H1 (cell line): ENCODE data around the gene POU2AF3. TPM values are rescaled to one million over a fixed set of nuclear protein-coding genes. Genes with fewer than 3 reads are reported as not detected.

Experiments
- BCL11A ChIP-seq, 2 experiments: IDR thresholded peaks; one replicate each; pipeline ENCODE4 v1.6.1; 2011; ENCODE audit warnings: low read depth in 2 of 2, low read length in 2 of 2, mild to moderate bottlenecking in 2 of 2
- JUN ChIP-seq: IDR thresholded peaks from 2 replicates; pipeline ENCODE4 v1.6.1; 2011; ENCODE audit warnings: low read depth, mild to moderate bottlenecking, improper control_type of control experiment, low read length
- JUND ChIP-seq: IDR thresholded peaks from 2 replicates; pipeline ENCODE4 v1.6.1; 2011; ENCODE audit warnings: mild to moderate bottlenecking, improper control_type of control experiment, low read length
- KDM1A ChIP-seq: fragments of 200-600, 300-600 bp; sonication (generic); IDR thresholded peaks from 2 replicates; pipeline ENCODE4 v1.7.1; 2016; ENCODE audit warnings: mild to moderate bottlenecking, low read length, borderline replicate concordance
- KDM4A ChIP-seq: IDR thresholded peaks from one replicate; pipeline ENCODE4 v1.7.1; 2012; ENCODE audit warnings: low read depth, mild to moderate bottlenecking, moderate library complexity, low read length, inconsistent platforms; ENCODE audit not compliant: severe bottlenecking
- POLR2AphosphoS5 ChIP-seq: IDR thresholded peaks from 2 replicates; pipeline ENCODE4 v1.6.1; 2011; ENCODE audit warnings: low read depth, low read length
- SP4 ChIP-seq: IDR thresholded peaks from 2 replicates; pipeline ENCODE4 v1.6.1; 2012; ENCODE audit warnings: low read length, inconsistent platforms
- polyA plus RNA-seq, 7 experiments: library from polyadenylated mRNA; depleted of rRNA in 3 of 7; stranded (reverse) in 5 of 7; unstranded in 2 of 7; fragments of >200 nt in 5 of 7; fragments of 200-250 nt in 2 of 7; gene quantifications; 1 replicate in 5 of 7; 2 replicates in 1 of 7; 4 replicates in 1 of 7; pipeline versions ENCODE4 v1.2.1 to v1.2.3, GENCODE V29; 2011 to 2013; ENCODE audit warnings: missing spikeins in 2 of 7, mixed read lengths in 2 of 7
- total RNA-seq: library from RNA; stranded (reverse); fragmentation: NEBNext Ultra II Directional; extraction: Animal tissue kit (Norgen Biotek cat#: 25700); gene quantifications from 2 replicates; pipeline ENCODE4 v1.2.1, GENCODE V29; 2021

The POU2AF3 gene
- total and polyA plus RNA-seq, 2 of the 8 experiments (the other 6 are each of a cell fraction or from before 2014, with no cell fraction given) = 1.2 to 5.7 TPM

DNA sequence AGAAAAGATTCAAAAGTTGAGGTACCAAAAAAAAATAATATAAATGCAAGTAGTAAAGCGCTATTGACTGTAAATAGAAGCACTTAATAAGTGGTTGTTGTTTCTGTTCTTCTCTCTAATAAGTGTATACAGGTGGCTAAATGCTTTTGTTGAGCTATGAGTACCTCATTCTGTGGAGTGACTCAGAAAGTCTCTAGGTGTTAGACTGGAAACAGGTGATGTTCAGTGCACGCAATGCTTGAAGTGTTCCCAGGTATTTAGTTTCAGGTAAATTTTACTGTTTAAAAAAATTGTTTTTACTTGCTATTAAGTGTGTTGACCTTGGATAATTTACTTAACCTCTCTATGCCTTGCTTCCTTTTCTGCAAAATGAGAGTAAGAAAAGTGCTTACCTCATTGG is 24.2 kb downstream of the POU2AF3 start (continued):
- TF ChIP-seq KDM4A (no peak), JUND (no peak), BCL11A (IDR thresholded peaks at IDR 0.05; ENCODE audit: low read depth in 2 of 2, low read length in 2 of 2) (no peak), SP4 (no peak), KDM1A (no peak), POLR2AphosphoS5 (no peak), JUN (no peak)
